NB4 (cell line): ENCODE measurements around the gene FZD7.

Source experiments
- MYC ChIP-seq: IDR thresholded peaks from 2 replicates; pipeline ENCODE4 v1.6.1; 2011; ENCODE audit warnings: low read depth, low read length
- TF ChIP-seq, protein P1 (sequence below): IDR thresholded peaks from one replicate; pipeline ENCODE4 v1.5.1; 2012; ENCODE audit warnings: low read depth, low read length
- TF ChIP-seq, protein P2 (sequence below): IDR thresholded peaks from 2 replicates; pipeline ENCODE4 v1.6.1; 2011; ENCODE audit warnings: low read depth, low read length

DNA sequence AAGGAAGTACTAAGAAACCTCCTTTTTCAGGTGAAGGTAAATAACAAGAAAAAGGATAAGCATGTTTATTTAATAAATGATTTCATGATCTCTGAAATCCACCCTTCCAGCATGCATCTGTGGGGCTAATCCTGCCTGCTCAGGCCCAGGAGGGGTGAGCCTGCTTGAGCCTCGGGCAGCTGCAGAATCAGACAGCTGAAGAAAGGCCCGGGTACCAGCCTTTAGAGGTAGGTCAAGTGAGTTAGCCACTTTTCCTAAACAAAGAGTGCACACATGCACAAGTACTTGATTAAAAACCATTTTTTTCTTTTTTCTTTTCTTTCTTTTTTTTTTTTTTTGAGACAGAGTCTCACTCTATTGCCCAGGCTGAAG lies 25.7 kb upstream of the FZD7 start:
- TF ChIP-seq, protein P1, sequence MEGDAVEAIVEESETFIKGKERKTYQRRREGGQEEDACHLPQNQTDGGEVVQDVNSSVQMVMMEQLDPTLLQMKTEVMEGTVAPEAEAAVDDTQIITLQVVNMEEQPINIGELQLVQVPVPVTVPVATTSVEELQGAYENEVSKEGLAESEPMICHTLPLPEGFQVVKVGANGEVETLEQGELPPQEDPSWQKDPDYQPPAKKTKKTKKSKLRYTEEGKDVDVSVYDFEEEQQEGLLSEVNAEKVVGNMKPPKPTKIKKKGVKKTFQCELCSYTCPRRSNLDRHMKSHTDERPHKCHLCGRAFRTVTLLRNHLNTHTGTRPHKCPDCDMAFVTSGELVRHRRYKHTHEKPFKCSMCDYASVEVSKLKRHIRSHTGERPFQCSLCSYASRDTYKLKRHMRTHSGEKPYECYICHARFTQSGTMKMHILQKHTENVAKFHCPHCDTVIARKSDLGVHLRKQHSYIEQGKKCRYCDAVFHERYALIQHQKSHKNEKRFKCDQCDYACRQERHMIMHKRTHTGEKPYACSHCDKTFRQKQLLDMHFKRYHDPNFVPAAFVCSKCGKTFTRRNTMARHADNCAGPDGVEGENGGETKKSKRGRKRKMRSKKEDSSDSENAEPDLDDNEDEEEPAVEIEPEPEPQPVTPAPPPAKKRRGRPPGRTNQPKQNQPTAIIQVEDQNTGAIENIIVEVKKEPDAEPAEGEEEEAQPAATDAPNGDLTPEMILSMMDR: no peak
- TF ChIP-seq, protein P2, sequence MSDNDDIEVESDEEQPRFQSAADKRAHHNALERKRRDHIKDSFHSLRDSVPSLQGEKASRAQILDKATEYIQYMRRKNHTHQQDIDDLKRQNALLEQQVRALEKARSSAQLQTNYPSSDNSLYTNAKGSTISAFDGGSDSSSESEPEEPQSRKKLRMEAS: no peak
- TF ChIP-seq MYC: no peak
